K562 (cell line): Measurements from ENCODE around the gene PODXL. TPM values are rescaled to one million over a fixed set of nuclear protein-coding genes. Genes with fewer than 3 reads are reported as not detected.

Source experiments
- ATAC-seq: fragments of 200-7000 bp; cut with Tn5 transposase; 3 replicates; pipeline ENCODE4 v1.9.1; 2020; ENCODE audit warnings: moderate library complexity
- BruUV-seq: library from RNA; stranded (reverse); fragments of 400-500 nt; replicated peaks from 2 replicates; lab custom pipeline; 2021; lab: Mats Ljungman, UMichigan
- CTCF ChIA-PET: fragments of 300-600 bp; formaldehyde crosslinking; extraction: SDS; loops from one replicate; lab custom pipeline; 2021; ENCODE audit warnings: low intra/inter-chr PET ratio; lab: Yijun Ruan, JAX
- POLR2A ChIA-PET: fragments of 300-600, 350-650 bp; sonication (Branson Sonifier 250); formaldehyde crosslinking; extraction: SDS; loops from one replicate; lab custom pipeline; 2021; ENCODE audit warnings: antibody characterized with exemption, inconsistent platforms; lab: Yijun Ruan, JAX
- DNase-seq, 4 experiments: peaks; one replicate each; pipeline versions ENCODE4 v3.0.0 to v3.0.0-alpha.2; 2011 to 2018; ENCODE audit warnings: low spot score in 3 of 4, mixed read lengths in 3 of 4; ENCODE audit errors: extremely low read depth in 1 of 4
- FAIRE-seq: peaks from 2 replicates; lab custom pipeline; 2011; peaks lifted over from hg19 to GRCh38; lab: Jason Lieb, UNC
- H2AFZ ChIP-seq: 2 replicates; pipeline ENCODE4 v1.6.0; 2011; ENCODE audit warnings: low read depth, low read length, control low read depth, inconsistent platforms
- H3K27ac ChIP-seq: fragments of 200-600 bp; 3 replicates; pipeline ENCODE4 v1.8.0; 2011; ENCODE audit warnings: low read depth, mild to moderate bottlenecking, control low read depth, inconsistent platforms, low read length, moderate library complexity, mixed read lengths; ENCODE audit errors: extremely low read depth
- H3K27me3 ChIP-seq, 2 experiments: fragments of 300-600 bp in 1 of 2; 2 replicates in 1 of 2; 3 replicates in 1 of 2; pipeline versions ENCODE4 v1.6.0 to v1.8.0; 2011; ENCODE audit warnings: inconsistent platforms in 2 of 2, low read length in 2 of 2, mild to moderate bottlenecking in 1 of 2, mixed read lengths in 1 of 2, moderate library complexity in 1 of 2; ENCODE audit not compliant: control insufficient read depth in 2 of 2, insufficient read depth in 2 of 2
- H3K36me3 ChIP-seq: fragments of 300-600 bp; 3 replicates; pipeline ENCODE4 v1.8.0; 2011; ENCODE audit warnings: mild to moderate bottlenecking, low read length, inconsistent platforms; ENCODE audit not compliant: control insufficient read depth, insufficient read depth
- H3K4me1 ChIP-seq, 2 experiments: fragments of 200-600 bp in 1 of 2; replicated peaks in 1 of 2; 2 replicates in 1 of 2; 3 replicates in 1 of 2; pipeline versions ENCODE4 v1.5.1 to v1.8.0; 2011; ENCODE audit warnings: inconsistent platforms in 2 of 2, low read length in 2 of 2, mild to moderate bottlenecking in 1 of 2, mixed read lengths in 1 of 2, moderate library complexity in 1 of 2; ENCODE audit not compliant: control insufficient read depth in 2 of 2, insufficient read depth in 2 of 2
- H3K4me2 ChIP-seq: 2 replicates; pipeline ENCODE4 v1.6.1; 2011; ENCODE audit warnings: low read length, control low read depth, inconsistent platforms, mixed read lengths; ENCODE audit not compliant: insufficient read depth
- H3K4me3 ChIP-seq: fragments of 200-600 bp; sonication (generic), shearing (Covaris generic); 2 replicates; pipeline ENCODE4 v1.5.1; 2016; ENCODE audit warnings: control low read depth, inconsistent platforms
- H3K79me2 ChIP-seq: fragments of 200-600 bp; 3 replicates; pipeline ENCODE4 v1.8.0; 2011; ENCODE audit warnings: low read length, inconsistent platforms; ENCODE audit not compliant: control insufficient read depth, insufficient read depth
- H3K9ac ChIP-seq, 2 experiments: 2 replicates each; pipeline versions ENCODE4 v1.6.0 to v1.6.1; 2011; ENCODE audit warnings: low read depth in 2 of 2, low read length in 2 of 2, control low read depth in 1 of 2, inconsistent platforms in 1 of 2, mild to moderate bottlenecking in 1 of 2, mixed read lengths in 1 of 2; ENCODE audit not compliant: insufficient read depth in 1 of 2
- H3K9me1 ChIP-seq: one replicate; pipeline ENCODE4 v1.6.0; 2011; ENCODE audit warnings: inconsistent platforms, mild to moderate bottlenecking, low read length, moderate library complexity; ENCODE audit not compliant: control insufficient read depth, insufficient read depth
- H3K9me3 ChIP-seq: replicated peaks from 2 replicates; pipeline ENCODE4 v1.5.1; 2011; ENCODE audit warnings: low read depth, low read length, inconsistent platforms; ENCODE audit not compliant: control insufficient read depth, insufficient read depth
- H4K20me1 ChIP-seq: replicated peaks from 2 replicates; pipeline ENCODE4 v1.6.1; 2011; ENCODE audit warnings: low read length, inconsistent platforms, mixed read lengths; ENCODE audit not compliant: control insufficient read depth, insufficient read depth
- RBM15 ChIP-seq: fragments of 200-400 bp; formaldehyde crosslinking; IDR thresholded peaks from 2 replicates; pipeline ENCODE4 v1.6.1; 2018; ENCODE audit warnings: mild to moderate bottlenecking, low read length, moderate library complexity; ENCODE audit not compliant: insufficient read depth
- ZBTB7A ChIP-seq: IDR thresholded peaks from 2 replicates; pipeline ENCODE4 v1.6.1; 2011; ENCODE audit warnings: low read depth, mild to moderate bottlenecking, low read length, moderate library complexity, borderline replicate concordance; ENCODE audit not compliant: control insufficient read depth
- ZNF121 ChIP-seq: sonication (generic); formaldehyde crosslinking; conservative IDR thresholded peaks from 2 replicates; pipeline ENCODE4 v1.8.0; 2022; ENCODE audit warnings: missing genetic modification reagents
- whole genome bisulfite sequencing: fragments of 100-300 bp; shearing (Covaris generic); methylation state at CpG from one replicate; pipeline ENCODE4 v1.1.6; 2016; ENCODE audit warnings: low coverage, mixed read lengths; ENCODE audit not compliant: insufficient coverage; ENCODE audit errors: missing lambda C conversion rate; 5-methylcytosine and 5-hydroxymethylcytosine counted together
- in situ Hi-C: fragments of 300-500 bp; cut with MboI; formaldehyde crosslinking; loops from 4 replicates; pipeline ENCODE4 v1.15.0; 2018; ENCODE audit warnings: inconsistent platforms, mixed read lengths
- intact Hi-C: fragments of 100-400 bp; cut with micrococcal nuclease; formaldehyde crosslinking; loops from 2 replicates; pipeline ENCODE4 v1.14.2; 2022
- polyA plus RNA-seq, 8 experiments: library from polyadenylated mRNA; depleted of rRNA in 4 of 8; stranded (reverse) in 5 of 8; unstranded in 3 of 8; fragments of >200 nt; fragmentation: Nextera tagmentation in 2 of 8; fragmentation: Illumina TruSeq in 1 of 8; extraction: Ambion mirVana in 2 of 8; extraction: Trizol in 1 of 8; gene quantifications; 2 replicates each; pipeline versions ENCODE4 v1.2.1 to v1.2.3, GENCODE V29; 2011 to 2014; ENCODE audit warnings: inconsistent platforms in 1 of 8, missing spikeins in 1 of 8
- total RNA-seq, 7 experiments: library from RNA; depleted of rRNA in 6 of 7; stranded (reverse); fragments of >200 nt in 6 of 7; fragmentation: Illumina TruSeq in 2 of 7; extraction: Trizol in 2 of 7; gene quantifications; 2 replicates each; pipeline versions ENCODE4 v1.2.1 to v1.2.3, GENCODE V29; 2011 to 2021; ENCODE audit warnings: low replicate concordance in 1 of 7
- TF ChIP-seq, protein P1 (sequence below), 2 experiments: IDR thresholded peaks; 2 replicates each; pipeline ENCODE4 v1.6.1; 2012; ENCODE audit warnings: improper control_type of control experiment in 2 of 2, low read depth in 2 of 2, low read length in 2 of 2, borderline replicate concordance in 1 of 2

The PODXL gene
- total and polyA plus RNA-seq, 9 of the 15 experiments (the other 6 are each of a cell fraction or from before 2014, with no cell fraction given), result 0.01 to 0.73 (median 0.07) TPM

DNA sequence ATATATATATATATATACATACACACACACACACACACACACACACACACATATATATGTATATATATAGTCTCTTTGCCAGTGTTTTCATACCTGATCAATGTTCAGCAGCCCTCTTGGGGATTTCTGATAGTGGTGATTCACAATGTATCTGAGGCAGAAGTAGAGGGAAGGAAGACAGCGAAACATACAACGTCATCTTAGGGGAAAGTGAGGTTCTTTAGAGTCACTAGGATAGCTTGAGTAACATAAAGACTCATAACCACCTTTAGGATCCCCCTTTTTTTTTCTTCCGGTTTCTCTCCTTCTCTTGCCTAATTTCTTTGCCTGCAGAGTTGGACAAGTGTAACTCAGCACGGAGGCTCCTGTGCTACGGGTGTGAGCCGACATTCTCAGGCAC is 56.6 kb downstream of the PODXL start:
- ChIA-PET CTCF (no interaction called here), POLR2A (interaction anchor here (0.6 to 2.0 kb wide), 4 partner anchors 9 to 865 kb away, joined by 4 to 6 read pairs (median 4); no protein-coding TSS in a partner anchor)
- Histone ChIP-seq H2AFZ (no peak overlapping the region), H3K27me3 (0 out of 5 replicates have a peak, but pooled peaks cover 0 to 7% of the 10 kb centered on the region in 2 experiments), H3K9me3 (no peaks in the 10 kb centered on the region), H3K4me2 (no peak overlapping the region), H3K27ac (no peak overlapping the region), H3K36me3 (peaks cover 18% of the 10 kb centered on the region; the same call in 2 of the 3 replicates), H3K79me2 (no peaks in the 10 kb centered on the region), H3K9ac (no peak overlapping the region), H3K4me1 (no peaks in the 10 kb centered on the region), H3K9me1 (no peaks in the 10 kb centered on the region), H3K4me3 (no peak overlapping the region), H4K20me1 (peaks cover 25% of the 10 kb centered on the region; the same call in 1 of the 2 replicates)
- no TSS peak for BruUV-seq
- DNase-seq (no peak), FAIRE-seq (no peak), ATAC-seq (no peak)
- in situ Hi-C loops (loop anchor here (10.0 kb wide), 1 partner anchor 155 kb away; no protein-coding TSS in a partner anchor), intact Hi-C loops (no loop called here)
- TF ChIP-seq ZBTB7A, result no peak
- TF ChIP-seq, protein P1, sequence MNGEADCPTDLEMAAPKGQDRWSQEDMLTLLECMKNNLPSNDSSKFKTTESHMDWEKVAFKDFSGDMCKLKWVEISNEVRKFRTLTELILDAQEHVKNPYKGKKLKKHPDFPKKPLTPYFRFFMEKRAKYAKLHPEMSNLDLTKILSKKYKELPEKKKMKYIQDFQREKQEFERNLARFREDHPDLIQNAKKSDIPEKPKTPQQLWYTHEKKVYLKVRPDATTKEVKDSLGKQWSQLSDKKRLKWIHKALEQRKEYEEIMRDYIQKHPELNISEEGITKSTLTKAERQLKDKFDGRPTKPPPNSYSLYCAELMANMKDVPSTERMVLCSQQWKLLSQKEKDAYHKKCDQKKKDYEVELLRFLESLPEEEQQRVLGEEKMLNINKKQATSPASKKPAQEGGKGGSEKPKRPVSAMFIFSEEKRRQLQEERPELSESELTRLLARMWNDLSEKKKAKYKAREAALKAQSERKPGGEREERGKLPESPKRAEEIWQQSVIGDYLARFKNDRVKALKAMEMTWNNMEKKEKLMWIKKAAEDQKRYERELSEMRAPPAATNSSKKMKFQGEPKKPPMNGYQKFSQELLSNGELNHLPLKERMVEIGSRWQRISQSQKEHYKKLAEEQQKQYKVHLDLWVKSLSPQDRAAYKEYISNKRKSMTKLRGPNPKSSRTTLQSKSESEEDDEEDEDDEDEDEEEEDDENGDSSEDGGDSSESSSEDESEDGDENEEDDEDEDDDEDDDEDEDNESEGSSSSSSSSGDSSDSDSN (IDR thresholded peaks at IDR 0.05; ENCODE audit: borderline replicate concordance in 1 of 2, low read depth in 2 of 2, low read length in 2 of 2), result no peak
- TF ChIP-seq RBM15, result no peak
- TF ChIP-seq ZNF121, result no peak
- 87% methylated on average over 6 of the region's 6 CpGs for WGBS
